ENCODE data around the gene DLG5.
A peak's percentile ranks its signal among the peaks of the same experiment; 100 is the strongest.

The DLG5 gene

GRCh38 chr10:77792155-77792554 lies 134.4 kb downstream of the DLG5 start:
- POLR2A ChIA-PET (ENCODE audit: low non-redundant PET): no interaction called here
- TF ChIP-seq CTCF (conservative IDR thresholded peaks at IDR 0.05; ENCODE audit: low read depth): no peak
- no peak for DNase-seq (ENCODE audit: low spot score)
- H3K27ac ChIP-seq: peak overlapping the region; percentile 12
- CTCF ChIA-PET: no interaction called here

- POLR2A ChIA-PET (ENCODE audit: low non-redundant PET): no interaction called here
Measured at GRCh38 chr10:77791506-77791905, 135.0 kb downstream of the DLG5 start.

GRCh38 chr10:77789861-77790260 lies 136.7 kb downstream of the DLG5 start:
- no peak for TF ChIP-seq CTCF (conservative IDR thresholded peaks at IDR 0.05; ENCODE audit: low read depth)
- DNase-seq (ENCODE audit: low spot score): no peak
- H3K27ac ChIP-seq: peak overlapping the region; percentile 24
- CTCF ChIA-PET: no interaction called here
- POLR2A ChIA-PET (ENCODE audit: low non-redundant PET): no interaction called here

More at GRCh38 chr10:77791506-77791905, 135.0 kb downstream of the DLG5 start:
- DNase-seq (ENCODE audit: low spot score): no peak
- TF ChIP-seq CTCF (conservative IDR thresholded peaks at IDR 0.05; ENCODE audit: low read depth): no peak
- H3K27ac ChIP-seq: peak overlapping the region; percentile 12
- CTCF ChIA-PET: interaction anchor here (1.1 kb wide), 1 partner anchor 35 kb away, joined by 3 read pairs; no protein-coding TSS in a partner anchor

GRCh38 chr10:77789016-77789415 lies 137.5 kb downstream of the DLG5 start:
- DNase-seq (ENCODE audit: low spot score): no peak
- no peak for TF ChIP-seq CTCF (conservative IDR thresholded peaks at IDR 0.05; ENCODE audit: low read depth)
- H3K27ac ChIP-seq: 0 out of 2 replicates have a peak overlapping the region, but pooled peaks have one; percentile 2
- ChIA-PET CTCF (no interaction called here), POLR2A (ENCODE audit: low non-redundant PET) (no interaction called here)

GRCh38 chr10:77788496-77789010 lies 138.0 kb downstream of the DLG5 start:
- ChIA-PET CTCF (no interaction called here), POLR2A (ENCODE audit: low non-redundant PET) (no interaction called here)
- no peak for TF ChIP-seq CTCF (conservative IDR thresholded peaks at IDR 0.05; ENCODE audit: low read depth)
- DNase-seq (ENCODE audit: low spot score): no peak
- 0 out of 2 replicates have a peak overlapping the region, but pooled peaks have one; percentile 2 for H3K27ac ChIP-seq

GRCh38 chr10:77787440-77787839 lies 139.1 kb downstream of the DLG5 start:
- DNase-seq (ENCODE audit: low spot score): no peak
- POLR2A ChIA-PET (ENCODE audit: low non-redundant PET): no interaction called here
- peak overlapping the region; percentile 14; the same call in 1 of the 2 replicates for H3K27ac ChIP-seq
- CTCF ChIA-PET: no interaction called here
- TF ChIP-seq CTCF (conservative IDR thresholded peaks at IDR 0.05; ENCODE audit: low read depth): no peak
